ENCODE results near the gene UGT1A6.

- TF ChIP-seq ZNF18 (CRISPR knock-in tag; IDR thresholded peaks at IDR 0.05; ENCODE audit: insufficient replicate concordance) (no peak), ZBTB4 (CRISPR knock-in tag; IDR thresholded peaks at IDR 0.05; ENCODE audit: borderline replicate concordance) (no peak), ZNF501 (CRISPR knock-in tag; IDR thresholded peaks at IDR 0.05) (no peak), KDM1A (CRISPR knock-in tag; IDR thresholded peaks at IDR 0.05) (no peak), MTA3 (CRISPR knock-in tag; IDR thresholded peaks at IDR 0.05) (no peak), BRD4 (CRISPR knock-in tag; IDR thresholded peaks at IDR 0.05) (no peak)
Measured at GRCh38 chr2:233712611-233713261, 20.0 kb downstream of the UGT1A6 start, which contains the start of gene UGT1A5.

Data from HepG2 (cell line).